Endothelial cell of umbilical vein (primary cell): ENCODE data around the gene ZRANB2.

Experiments
- CTCF ChIP-seq, 2 donors: IDR thresholded peaks; 1 replicate in 1 of 2; 2 replicates in 1 of 2; pipeline ENCODE4 v1.5.1; 2011; ENCODE audit warnings: low read length in 2 of 2, mild to moderate bottlenecking in 2 of 2, moderate library complexity in 2 of 2, control low read depth in 1 of 2, inconsistent platforms in 1 of 2, low read depth in 1 of 2; ENCODE audit not compliant: insufficient read depth in 1 of 2; ENCODE audit errors: extremely low read depth in 1 of 2
- GATA2 ChIP-seq: IDR thresholded peaks from 2 replicates; pipeline ENCODE4 v1.7.0; 2011; ENCODE audit warnings: low read depth, mild to moderate bottlenecking, moderate library complexity, mixed read lengths, low read length; ENCODE audit not compliant: insufficient read length, insufficient read depth

- TF ChIP-seq CTCF (IDR thresholded peaks at IDR 0.05; ENCODE audit: extremely low read depth in 1 of 2, insufficient read depth in 1 of 2, low read depth in 1 of 2, low read length in 2 of 2) (no peak), GATA2 (no peak)
These were observed 551 bp downstream of the ZRANB2 start for GRCh38 chr1:71080230-71080738.
